AG09319 (cell line): ENCODE data around the gene LGR6.

ENCODE experiments used
- DNase-seq: peaks from one replicate; pipeline ENCODE4 v3.0.0-alpha.2; 2010; ENCODE audit warnings: low read depth; ENCODE audit errors: extremely low read depth
- CTCF ChIP-seq: IDR thresholded peaks from 2 replicates; pipeline ENCODE4 v1.5.1; 2011; ENCODE audit warnings: low read depth, mild to moderate bottlenecking, inconsistent platforms, low read length, moderate library complexity

The LGR6 gene

GRCh38 chr1:202192770-202193613 lies 607 bp upstream of the LGR6 start:
- peak; percentile 94 for TF ChIP-seq CTCF
- DNase-seq, result no peak

- TF ChIP-seq CTCF, result no peak
- DNase-seq, result no peak
Measured at GRCh38 chr1:202194328-202194648, 689 bp downstream of the LGR6 start.

GRCh38 chr1:202197653-202198365 lies 4.2 kb downstream of the LGR6 start:
- no peak for TF ChIP-seq CTCF
- DNase-seq, result no peak

GRCh38 chr1:202198366-202198724 lies 4.7 kb downstream of the LGR6 start:
- DNase-seq, result no peak
- TF ChIP-seq CTCF, result no peak

GRCh38 chr1:202199040-202199889 lies 5.7 kb downstream of the LGR6 start:
- no peak for TF ChIP-seq CTCF
- no peak for DNase-seq

GRCh38 chr1:202200112-202200548 lies 6.5 kb downstream of the LGR6 start:
- TF ChIP-seq CTCF, result no peak
- no peak for DNase-seq
